Mucosa of descending colon (tissue), 3 donors: ENCODE data around the gene FANCI. TPM values are rescaled to one million over a fixed set of nuclear protein-coding genes. Genes with fewer than 3 reads are reported as not detected.

Experiments
- ATAC-seq: fragments of 200-7000 bp; cut with Tn5 transposase; one replicate; pipeline ENCODE4 v1.9.1; 2020; ENCODE audit warnings: mild to moderate bottlenecking, moderate library complexity
- DNase-seq, 3 donors: peaks; one replicate each; pipeline ENCODE4 v3.0.0-alpha.2; 2020
- H3K36me3 ChIP-seq: fragments of 200-600 bp; one replicate; pipeline ENCODE4 v1.8.0; 2021; ENCODE audit warnings: low read depth, mild to moderate bottlenecking
- H3K4me1 ChIP-seq: fragments of 200-600 bp; one replicate; pipeline ENCODE4 v1.8.0; 2021; ENCODE audit warnings: low read depth, mild to moderate bottlenecking
- H3K4me3 ChIP-seq: fragments of 200-600 bp; one replicate; pipeline ENCODE4 v1.8.0; 2021; ENCODE audit warnings: mild to moderate bottlenecking
- H3K9me3 ChIP-seq: fragments of 200-600 bp; one replicate; pipeline ENCODE4 v1.8.0; 2021; ENCODE audit warnings: mild to moderate bottlenecking
- intact Hi-C, 2 donors: fragments of 100-400 bp; cut with DNase I in 1 of 2; cut with micrococcal nuclease in 1 of 2; formaldehyde crosslinking; loops; one replicate each; pipeline versions ENCODE4 v1.11.0 to v1.11.1; 2022; cut with DNase I, micrococcal nuclease
- total RNA-seq, 3 donors: library from RNA; stranded (reverse); fragmentation: NEBNext Ultra II Directional in 2 of 3; extraction: Animal tissue kit (Norgen Biotek cat#: 25700) in 2 of 3; gene quantifications; one replicate each; pipeline versions ENCODE4 v1.2.1 to v1.2.4, GENCODE V29; 2021 to 2023
- TF ChIP-seq, protein P1 (sequence below): fragments of 200-600 bp; IDR thresholded peaks from one replicate; pipeline ENCODE4 v1.8.0; 2022; ENCODE audit warnings: antibody characterized with exemption, mild to moderate bottlenecking
- donor health status: DM: no; HTN: no; CAD: no; lungs with moderate emphysema.
- donor health status: DM: no; HTN: no; CAD: no.
- donor health status: DM: no; HTN: yes; CAD: no.

Gene FANCI
- total RNA-seq, 3 donors from 2014 or later, result 12.9 to 27.1 (median 14.0) TPM

DNA sequence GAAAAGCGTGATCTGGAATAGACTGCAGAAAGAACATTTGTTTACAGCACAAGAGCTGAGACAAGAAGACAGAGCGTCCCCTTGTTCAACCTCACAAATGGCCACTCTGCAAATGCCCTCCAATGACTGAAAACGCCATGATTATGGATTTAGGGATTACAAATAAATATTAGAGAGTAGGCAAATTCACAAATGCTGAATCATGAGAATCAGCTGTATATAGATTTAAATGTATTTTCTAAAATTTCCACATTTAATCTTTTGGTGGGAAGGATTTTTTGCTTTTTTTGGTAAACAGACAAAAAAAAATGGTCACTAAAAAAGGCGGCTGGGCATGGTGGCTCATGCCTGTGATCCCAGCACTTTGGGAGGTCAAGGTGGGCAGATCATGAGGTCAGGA, 101.5 kb downstream of the FANCI start:
- Histone ChIP-seq H3K9me3 (no peaks in the 10 kb centered on the region), H3K4me1 (no peaks in the 10 kb centered on the region), H3K36me3 (no peaks in the 10 kb centered on the region), H3K4me3 (no peak overlapping the region)
- no peak for ATAC-seq
- TF ChIP-seq, protein P1, sequence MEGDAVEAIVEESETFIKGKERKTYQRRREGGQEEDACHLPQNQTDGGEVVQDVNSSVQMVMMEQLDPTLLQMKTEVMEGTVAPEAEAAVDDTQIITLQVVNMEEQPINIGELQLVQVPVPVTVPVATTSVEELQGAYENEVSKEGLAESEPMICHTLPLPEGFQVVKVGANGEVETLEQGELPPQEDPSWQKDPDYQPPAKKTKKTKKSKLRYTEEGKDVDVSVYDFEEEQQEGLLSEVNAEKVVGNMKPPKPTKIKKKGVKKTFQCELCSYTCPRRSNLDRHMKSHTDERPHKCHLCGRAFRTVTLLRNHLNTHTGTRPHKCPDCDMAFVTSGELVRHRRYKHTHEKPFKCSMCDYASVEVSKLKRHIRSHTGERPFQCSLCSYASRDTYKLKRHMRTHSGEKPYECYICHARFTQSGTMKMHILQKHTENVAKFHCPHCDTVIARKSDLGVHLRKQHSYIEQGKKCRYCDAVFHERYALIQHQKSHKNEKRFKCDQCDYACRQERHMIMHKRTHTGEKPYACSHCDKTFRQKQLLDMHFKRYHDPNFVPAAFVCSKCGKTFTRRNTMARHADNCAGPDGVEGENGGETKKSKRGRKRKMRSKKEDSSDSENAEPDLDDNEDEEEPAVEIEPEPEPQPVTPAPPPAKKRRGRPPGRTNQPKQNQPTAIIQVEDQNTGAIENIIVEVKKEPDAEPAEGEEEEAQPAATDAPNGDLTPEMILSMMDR, result no peak
- intact Hi-C loops, result no loop called here
- DNase-seq, result no peak

DNA sequence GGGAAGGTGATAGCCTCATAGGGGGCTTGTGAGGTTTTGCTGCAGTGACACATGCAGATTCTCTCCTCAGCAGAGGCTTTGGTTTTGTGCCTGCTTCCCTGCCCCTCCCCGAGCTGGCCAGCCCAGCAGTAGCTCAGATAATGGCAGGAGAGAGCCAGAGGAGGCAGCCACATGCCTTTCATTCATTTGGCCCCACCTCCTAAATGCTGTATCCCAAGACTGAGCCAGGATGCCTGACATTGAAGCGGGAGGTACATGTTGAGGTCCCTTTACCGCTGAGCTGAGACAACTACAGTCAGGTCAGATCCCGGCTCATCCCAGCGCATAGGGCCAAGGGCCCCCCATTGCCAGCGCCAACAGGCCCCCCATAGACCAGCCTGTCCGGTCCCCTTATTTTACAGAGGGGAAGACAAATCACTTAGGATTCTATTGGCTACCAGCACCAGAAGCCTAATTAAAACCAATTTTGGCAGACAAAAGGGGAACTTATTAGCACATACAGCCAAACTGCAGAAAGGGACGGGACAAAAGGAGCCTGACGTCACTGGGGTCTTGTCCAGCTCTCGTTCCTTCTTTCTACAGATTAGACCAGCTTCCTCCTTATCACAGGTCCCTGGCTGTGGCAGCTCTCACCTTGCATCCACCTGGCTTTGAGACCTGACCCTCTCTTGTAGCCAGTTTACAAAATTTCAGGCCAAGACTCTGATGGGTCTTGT, 102.9 kb downstream of the FANCI start:
- H3K4me1 ChIP-seq, result no peaks in the 10 kb centered on the region
- no peaks in the 10 kb centered on the region for H3K9me3 ChIP-seq
- TF ChIP-seq, protein P1, result no peak
- ATAC-seq (no peak), DNase-seq (no peak)
- H3K36me3 ChIP-seq, result no peaks in the 10 kb centered on the region
- intact Hi-C loops, result no loop called here
- H3K4me3 ChIP-seq, result no peak overlapping the region

DNA sequence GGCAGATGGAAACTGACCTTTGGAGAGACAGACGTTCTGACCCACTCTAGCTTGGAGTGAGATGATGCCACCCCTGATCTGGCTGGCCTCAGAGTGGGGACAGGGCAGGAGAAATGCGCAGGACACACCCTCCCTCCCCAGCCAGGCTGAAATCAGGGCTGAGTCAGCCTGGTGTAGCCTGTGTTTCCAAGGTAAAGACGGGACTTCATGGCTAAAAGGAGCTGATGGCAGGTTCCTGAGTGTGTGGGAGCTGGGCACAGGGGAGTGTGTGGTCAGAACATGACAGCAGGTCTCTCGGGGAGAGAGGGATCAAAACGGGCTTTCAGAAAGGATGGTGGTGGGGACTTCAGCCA, 105.4 kb downstream of the FANCI start:
- no peak for ATAC-seq
- TF ChIP-seq, protein P1, result no peak
- intact Hi-C loops, result no loop called here
- H3K36me3 ChIP-seq, result no peaks in the 10 kb centered on the region
- DNase-seq, result no peak
- no peak overlapping the region for H3K4me3 ChIP-seq
- no peaks in the 10 kb centered on the region for H3K9me3 ChIP-seq
- H3K4me1 ChIP-seq, result no peaks in the 10 kb centered on the region

DNA sequence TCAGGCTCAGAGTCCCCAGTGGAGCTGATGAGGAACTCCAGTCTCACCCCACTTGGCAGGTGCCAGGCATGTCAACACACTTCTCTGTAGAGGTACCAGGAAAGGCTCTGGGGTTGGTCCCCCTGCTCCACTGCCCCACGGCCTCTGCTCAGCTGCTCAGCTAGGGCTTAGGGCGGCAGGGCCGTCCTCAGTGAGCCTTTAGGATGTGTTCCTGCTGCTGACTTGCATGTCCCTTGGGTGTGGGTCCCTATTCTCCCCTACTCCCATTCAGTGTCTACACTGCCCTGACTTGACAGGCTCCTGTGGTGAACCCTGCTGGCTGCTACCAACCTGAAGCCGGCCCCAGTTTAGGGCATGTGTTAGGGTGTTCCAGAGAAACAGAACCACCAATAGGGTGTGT, 108.7 kb downstream of the FANCI start:
- Histone ChIP-seq H3K9me3 (no peaks in the 10 kb centered on the region), H3K36me3 (no peaks in the 10 kb centered on the region), H3K4me3 (no peak overlapping the region), H3K4me1 (no peaks in the 10 kb centered on the region)
- DNase-seq (no peak), ATAC-seq (no peak)
- TF ChIP-seq, protein P1, result no peak
- intact Hi-C loops, result no loop called here

DNA sequence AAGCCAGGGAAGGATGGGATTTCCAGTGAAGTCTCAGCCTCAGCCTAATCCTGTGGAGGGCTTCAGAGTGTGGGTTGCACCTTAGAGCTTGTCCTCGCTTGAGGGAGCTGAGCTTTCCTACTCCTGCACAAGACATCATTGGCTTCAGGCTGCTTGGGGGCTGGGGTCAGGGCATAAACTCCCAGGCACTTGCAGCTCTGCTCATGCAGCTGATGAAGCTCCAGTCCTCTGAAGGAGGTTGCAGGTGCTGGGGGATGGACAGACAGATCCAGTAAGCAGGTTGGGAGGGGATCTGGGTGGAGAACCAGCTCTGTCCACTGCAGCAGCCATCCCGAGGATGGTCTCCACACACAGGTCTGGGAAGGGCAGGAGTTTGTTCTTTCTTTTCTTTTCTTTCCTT, 110.2 kb downstream of the FANCI start:
- DNase-seq, result no peak
- no peak for ATAC-seq
- intact Hi-C loops, result no loop called here
- peaks cover 4% of the 10 kb centered on the region for H3K4me1 ChIP-seq
- TF ChIP-seq, protein P1, result no peak
- H3K36me3 ChIP-seq, result no peaks in the 10 kb centered on the region
- H3K4me3 ChIP-seq, result no peak overlapping the region
- no peaks in the 10 kb centered on the region for H3K9me3 ChIP-seq
